Kidney (tissue), 14 donors: ENCODE data around the gene MARCHF9. TPM values are rescaled to one million over a fixed set of nuclear protein-coding genes. Genes with fewer than 3 reads are reported as not detected.
A peak's percentile ranks its signal among the peaks of the same experiment; 100 is the strongest.

Experiments
- DNase-seq, 5 donors: peaks; one replicate each; pipeline ENCODE4 v3.0.0-alpha.2; 2013 to 2020
- FAIRE-seq: peaks from 2 replicates; lab custom pipeline; 2012; peaks lifted over from hg19 to GRCh38; lab: Jason Lieb, UNC
- H3K27ac ChIP-seq, 2 donors: one replicate each; pipeline ENCODE4 v1.7.0; 2013; ENCODE audit warnings: low read depth in 2 of 2, low read length in 2 of 2, inconsistent platforms in 1 of 2
- H3K27me3 ChIP-seq: one replicate; pipeline ENCODE4 v1.7.1; 2013; ENCODE audit warnings: low read length, inconsistent platforms; ENCODE audit not compliant: control insufficient read depth, insufficient read depth
- H3K36me3 ChIP-seq, 3 donors: one replicate each; pipeline versions ENCODE4 v1.7.0 to v1.7.1; 2013; ENCODE audit warnings: low read length in 3 of 3, control low read depth in 1 of 3, inconsistent platforms in 1 of 3; ENCODE audit not compliant: insufficient read depth in 3 of 3, control insufficient read depth in 2 of 3
- H3K4me1 ChIP-seq, 3 donors: one replicate each; pipeline versions ENCODE4 v1.7.0 to v1.7.1; 2013; ENCODE audit warnings: low read length in 3 of 3, inconsistent platforms in 1 of 3, low read depth in 1 of 3; ENCODE audit not compliant: control insufficient read depth in 2 of 3, insufficient read depth in 2 of 3
- H3K4me3 ChIP-seq, 3 donors: one replicate each; pipeline versions ENCODE4 v1.7.0 to v1.8.1; 2013; ENCODE audit warnings: low read length in 3 of 3, control low read depth in 1 of 3, inconsistent platforms in 1 of 3
- H3K9ac ChIP-seq, 3 donors: one replicate each; pipeline versions ENCODE4 v1.7.0 to v1.7.1; 2013; ENCODE audit warnings: low read length in 3 of 3, control low read depth in 1 of 3, inconsistent platforms in 1 of 3
- H3K9me3 ChIP-seq, 3 donors: one replicate each; pipeline versions ENCODE4 v1.7.0 to v1.7.1; 2013; ENCODE audit warnings: low read length in 3 of 3, control low read depth in 1 of 3, inconsistent platforms in 1 of 3; ENCODE audit not compliant: control insufficient read depth in 2 of 3, insufficient read depth in 1 of 3
- intact Hi-C: fragments of 100-400 bp; cut with DNase I; formaldehyde crosslinking; loops from one replicate; pipeline ENCODE4 v1.11.1; 2022
- polyA plus RNA-seq: library from polyadenylated mRNA; stranded (reverse); fragments of 350-450 nt; fragmentation: Illumina TruSeq; extraction: RNeasy Lipid Tissue Mini Kit (QIAGEN cat#74804); gene quantifications from one replicate; pipeline ENCODE4 v1.2.3, GENCODE V29; 2014; ENCODE audit warnings: low read depth, low replicate concordance; ENCODE audit not compliant: insufficient read depth
- total RNA-seq: library from RNA; stranded (reverse); fragmentation: NEBNext Ultra II Directional; extraction: Animal tissue kit (Norgen Biotek cat#: 25700); gene quantifications from one replicate; pipeline ENCODE4 v1.2.1, GENCODE V29; 2021
- TF ChIP-seq, protein P1 (sequence below): IDR thresholded peaks from 3 replicates; pipeline ENCODE4 v1.5.1; 2012; ENCODE audit warnings: mild to moderate bottlenecking, moderate library complexity, borderline replicate concordance; ENCODE audit not compliant: insufficient read depth; ENCODE audit errors: extremely low read depth
- donor health status: control.
- donor health status: control.
- donor health status: control.
- donor health status: control.
- donor health status: control.
- donor health status: DM: yes; HTN: yes; CAD: no.
- donor health status: Normal renal cell carcinoma (clear cell type).

MARCHF9 gene
- total and polyA plus RNA-seq, 2 donors from 2014 or later = 22.9 to 38.4 TPM

DNA sequence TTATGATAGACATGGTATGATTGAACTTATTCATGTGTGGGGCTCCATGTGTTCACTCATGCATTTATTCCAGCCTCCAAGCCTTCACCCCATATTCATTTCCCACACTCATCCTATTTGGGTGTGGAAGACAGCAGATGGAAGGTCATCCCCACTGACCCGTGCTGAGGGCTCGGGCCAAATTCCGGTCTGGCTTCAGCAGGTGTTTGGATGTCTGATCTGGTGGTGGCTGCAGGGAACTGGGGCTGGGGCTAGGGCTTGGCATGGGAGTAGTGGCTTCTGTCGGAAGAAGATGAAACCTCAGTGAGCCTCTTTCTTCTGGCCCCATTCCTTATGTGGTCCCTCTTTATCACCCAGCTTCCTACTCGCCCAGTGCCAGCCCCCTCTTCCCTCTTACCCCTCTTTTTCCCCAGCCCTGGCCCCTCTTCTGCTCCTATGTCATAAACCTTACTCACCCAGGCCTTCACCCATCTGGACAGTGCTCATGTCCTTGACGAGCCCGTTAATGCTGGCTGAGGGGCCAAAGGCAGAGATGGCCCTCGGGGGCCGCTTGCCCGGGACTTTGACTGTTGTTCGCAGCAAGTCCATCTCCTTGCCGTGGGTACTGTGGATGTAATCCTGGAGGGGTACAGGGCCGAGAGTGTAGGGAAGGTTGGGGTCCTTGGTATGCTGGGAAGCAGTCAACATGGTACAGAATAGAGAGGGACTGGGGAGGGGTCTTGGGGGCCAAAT lies 24.4 kb upstream of the MARCHF9 start:
- intact Hi-C loops = no loop called here
- Histone ChIP-seq H3K9ac (no peak overlapping the region), H3K4me1 (peaks cover 0 to 12% (median 0%) of the 10 kb centered on the region in 3 donors), H3K4me3 (no peak overlapping the region), H3K27ac (no peak overlapping the region), H3K36me3 (no peaks in the 10 kb centered on the region), H3K27me3 (peaks cover 26% of the 10 kb centered on the region), H3K9me3 (no peaks in the 10 kb centered on the region)
- TF ChIP-seq, protein P1, sequence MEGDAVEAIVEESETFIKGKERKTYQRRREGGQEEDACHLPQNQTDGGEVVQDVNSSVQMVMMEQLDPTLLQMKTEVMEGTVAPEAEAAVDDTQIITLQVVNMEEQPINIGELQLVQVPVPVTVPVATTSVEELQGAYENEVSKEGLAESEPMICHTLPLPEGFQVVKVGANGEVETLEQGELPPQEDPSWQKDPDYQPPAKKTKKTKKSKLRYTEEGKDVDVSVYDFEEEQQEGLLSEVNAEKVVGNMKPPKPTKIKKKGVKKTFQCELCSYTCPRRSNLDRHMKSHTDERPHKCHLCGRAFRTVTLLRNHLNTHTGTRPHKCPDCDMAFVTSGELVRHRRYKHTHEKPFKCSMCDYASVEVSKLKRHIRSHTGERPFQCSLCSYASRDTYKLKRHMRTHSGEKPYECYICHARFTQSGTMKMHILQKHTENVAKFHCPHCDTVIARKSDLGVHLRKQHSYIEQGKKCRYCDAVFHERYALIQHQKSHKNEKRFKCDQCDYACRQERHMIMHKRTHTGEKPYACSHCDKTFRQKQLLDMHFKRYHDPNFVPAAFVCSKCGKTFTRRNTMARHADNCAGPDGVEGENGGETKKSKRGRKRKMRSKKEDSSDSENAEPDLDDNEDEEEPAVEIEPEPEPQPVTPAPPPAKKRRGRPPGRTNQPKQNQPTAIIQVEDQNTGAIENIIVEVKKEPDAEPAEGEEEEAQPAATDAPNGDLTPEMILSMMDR = no peak
- DNase-seq (peak in 1 of 5 donors; percentile 26), FAIRE-seq (no peak)

DNA sequence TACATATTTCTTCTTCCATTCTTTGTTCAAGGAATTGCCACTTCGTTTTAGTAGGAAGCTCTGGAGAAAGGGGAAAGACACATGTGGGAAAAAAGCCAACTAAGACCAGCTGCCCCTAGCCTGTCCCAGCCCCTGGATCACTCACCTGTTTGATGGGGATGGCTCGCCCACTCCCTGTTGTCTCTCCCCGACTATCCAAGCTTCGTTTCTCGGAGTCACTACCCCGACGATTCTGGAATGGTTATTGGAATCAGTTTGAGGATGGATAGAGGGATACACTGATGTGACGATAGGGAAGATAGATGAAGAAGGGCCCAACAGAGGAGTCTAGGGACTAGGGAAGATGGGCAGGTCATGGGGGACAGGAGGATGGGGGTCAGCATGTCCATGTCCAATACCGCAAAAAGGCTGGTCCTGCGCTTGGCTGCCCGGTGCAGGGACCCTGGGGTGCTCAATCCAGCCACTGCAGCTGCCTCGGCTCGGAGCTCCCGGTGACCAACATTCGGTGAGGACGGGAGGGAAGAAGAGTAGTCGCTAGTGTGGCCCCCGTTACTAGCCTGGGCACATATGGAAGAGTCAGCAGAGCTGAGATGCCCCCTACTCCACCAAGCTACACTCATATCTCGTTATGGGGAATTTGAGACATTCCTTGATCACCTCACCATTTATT lies 23.4 kb upstream of the MARCHF9 start:
- Histone ChIP-seq H3K4me3 (no peak overlapping the region), H3K36me3 (no peaks in the 10 kb centered on the region), H3K9ac (no peak overlapping the region), H3K9me3 (no peaks in the 10 kb centered on the region), H3K4me1 (peaks cover 0 to 14% (median 2%) of the 10 kb centered on the region in 3 donors), H3K27ac (no peak overlapping the region), H3K27me3 (peaks cover 31% of the 10 kb centered on the region)
- FAIRE-seq = no peak
- TF ChIP-seq, protein P1 = no peak
- intact Hi-C loops = no loop called here
- peak in 1 of 5 donors; percentile 13 for DNase-seq

DNA sequence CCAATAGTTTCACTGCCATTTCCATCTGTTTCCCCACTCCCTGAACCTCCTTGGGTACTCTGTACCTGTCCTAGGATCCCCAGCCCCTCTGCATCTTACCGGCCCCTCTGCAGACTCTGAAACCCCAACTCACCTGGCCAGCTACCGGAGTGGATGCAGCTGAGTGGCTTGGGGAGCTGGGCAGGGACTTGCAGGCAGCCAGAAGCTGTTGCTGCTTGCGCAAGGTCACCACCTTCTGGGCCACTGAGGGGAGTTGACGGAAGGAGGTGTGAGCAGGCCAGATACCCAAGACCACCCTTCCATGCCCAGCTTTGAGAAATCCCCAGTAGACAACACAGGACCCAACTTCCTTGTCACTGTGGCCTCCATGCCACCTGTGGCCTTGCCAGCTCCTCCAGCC lies 22.6 kb upstream of the MARCHF9 start:
- FAIRE-seq (no peak), DNase-seq (peak in 1 of 5 donors; percentile 29)
- H3K9ac ChIP-seq = no peak overlapping the region
- intact Hi-C loops = no loop called here
- H3K36me3 ChIP-seq = no peaks in the 10 kb centered on the region
- TF ChIP-seq, protein P1 = no peak
- H3K27ac ChIP-seq = no peak overlapping the region
- no peaks in the 10 kb centered on the region for H3K9me3 ChIP-seq
- no peak overlapping the region for H3K4me3 ChIP-seq
- H3K27me3 ChIP-seq = peaks cover 34% of the 10 kb centered on the region
- H3K4me1 ChIP-seq = peaks cover 0 to 7% (median 4%) of the 10 kb centered on the region in 3 donors
